ENCODE measurements around the gene APOBEC2. TPM values are rescaled to one million over a fixed set of nuclear protein-coding genes. Genes with fewer than 3 reads are reported as not detected.

The APOBEC2 gene
- total and polyA plus RNA-seq, 2 of the 4 experiments (the other 2 are of a cell fraction) = not detected

DNA sequence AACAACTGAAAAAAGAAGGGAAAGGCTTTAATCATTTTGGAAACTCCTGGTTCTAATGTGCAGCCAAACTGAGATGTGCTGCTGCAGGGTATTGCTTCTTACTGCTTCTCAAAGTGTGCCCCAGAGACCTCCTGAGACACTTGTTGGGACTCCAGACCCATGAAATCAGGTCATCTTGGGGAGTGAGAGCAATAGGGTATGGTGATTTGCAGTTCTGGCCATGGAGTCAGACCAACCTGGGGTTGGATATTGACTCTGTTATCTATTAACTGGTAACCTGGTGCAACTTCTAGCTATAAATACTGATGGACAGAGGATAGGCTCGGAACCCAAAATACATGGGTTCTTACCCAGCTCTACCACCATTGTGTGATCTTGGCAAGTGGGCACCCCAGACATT lies 6.9 kb upstream of the APOBEC2 start:
- Histone ChIP-seq H3K14ac (replicated peaks; ENCODE audit: low read depth, low read length) (no peak overlapping the region), H3K18ac (ENCODE audit: low read depth, low read length) (no peak overlapping the region), H3K56ac (ENCODE audit: extremely low read depth, insufficient read depth, low read length) (no peak overlapping the region), H2BK20ac (ENCODE audit: low read depth, low read length) (no peak overlapping the region), H2AK9ac (replicated peaks; ENCODE audit: low read depth, low read length, poor library complexity) (no peak overlapping the region), H3K27ac (ENCODE audit: insufficient read depth, low read length) (no peak overlapping the region), H2AFZ (replicated peaks; ENCODE audit: low read length, poor library complexity) (no peak overlapping the region), H4K8ac (ENCODE audit: low read depth in 2 of 2, low read length in 2 of 2) (no peak overlapping the region), H3K23ac (ENCODE audit: low read depth, low read length) (no peak overlapping the region), H2BK15ac (ENCODE audit: low read depth, low read length) (no peak overlapping the region), H3K4me1 (ENCODE audit: control insufficient read depth, insufficient read depth, low read length) (no peaks in the 10 kb centered on the region), H3K9ac (ENCODE audit: low read depth, low read length) (no peak overlapping the region), H2AK5ac (ENCODE audit: low read depth, low read length) (no peak overlapping the region), H3K9me1 (ENCODE audit: insufficient read depth, low read length) (0 out of 2 replicates have a peak, but pooled peaks cover 4% of the 10 kb centered on the region), H2BK5ac (ENCODE audit: low read depth, low read length, poor library complexity, severe bottlenecking) (no peak overlapping the region), H3K4ac (ENCODE audit: low read depth, low read length) (no peak overlapping the region), H3K4me3 (ENCODE audit: insufficient read depth, low read depth, low read length) (no peak overlapping the region), H4K5ac (ENCODE audit: low read depth, low read length) (no peak overlapping the region), H2BK120ac (ENCODE audit: low read depth, low read length) (no peak overlapping the region), H3K4me2 (ENCODE audit: low read depth, low read length) (no peak overlapping the region), H3K79me1 (ENCODE audit: low read depth in 1 of 2, low read length in 2 of 2) (no peaks in the 10 kb centered on the region), H3K27me3 (ENCODE audit: control insufficient read depth, insufficient read depth, low read length) (peaks cover 15% of the 10 kb centered on the region), H3K36me3 (ENCODE audit: control insufficient read depth, insufficient read depth, low read length) (no peaks in the 10 kb centered on the region), H4K91ac (ENCODE audit: insufficient read depth, low read depth, low read length) (no peak overlapping the region), H4K20me1 (ENCODE audit: insufficient read depth, low read length) (no peaks in the 10 kb centered on the region), H3K9me3 (ENCODE audit: control insufficient read depth, insufficient read depth, low read length) (no peaks in the 10 kb centered on the region)
- in situ Hi-C loops (cut with MboI; ENCODE audit: low sequenced_read_pairs) = loop anchor here (25.0 kb wide), 2 partner anchors 1059 to 1684 kb away; no protein-coding TSS in a partner anchor
- intact Hi-C loops (cut with micrococcal nuclease) = no loop called here
- dilution Hi-C loops (cut with HindIII; ENCODE audit: low sequenced_read_pairs, unreplicated experiment) = no loop called here
- no peak for ATAC-seq (ENCODE audit: low read depth)
- WGBS, 2 experiments (ENCODE audit: extremely low coverage in 2 of 2, insufficient read length in 1 of 2) = no CpG with 5 or more reads among the region's 1 CpG
- ChIA-PET POLR2A (ENCODE audit: unreplicated experiment) (no interaction called here), CTCF (interaction anchor here (0.7 kb wide), 1 partner anchor 222 kb away, joined by 3 read pairs; no protein-coding TSS in a partner anchor)
- no peak for TF ChIP-seq RAD21 (IDR thresholded peaks at IDR 0.05; ENCODE audit: low read length)
- no peak for TF ChIP-seq MAZ (IDR thresholded peaks at IDR 0.05; ENCODE audit: borderline replicate concordance, low read depth, low read length)
- no peak for TF ChIP-seq NFE2L2 (IDR thresholded peaks at IDR 0.05; ENCODE audit: low read depth, low read length)
- no peak for TF ChIP-seq RFX5 (IDR thresholded peaks at IDR 0.05; ENCODE audit: low read depth, low read length)
- DNase-seq = no peak
- no TSS peak for BruUV-seq (replicated peaks)
